Liver (tissue), 9 donors: ENCODE data around the gene MTG1. TPM values are rescaled to one million over a fixed set of nuclear protein-coding genes. Genes with fewer than 3 reads are reported as not detected.

Source experiments
- DNase-seq: peaks from one replicate; pipeline ENCODE4 v3.0.0-alpha.2; 2017; ENCODE audit warnings: low spot score
- H3K27ac ChIP-seq, 2 donors: one replicate each; pipeline ENCODE4 v1.7.0; 2013; ENCODE audit warnings: inconsistent platforms in 2 of 2, low read length in 2 of 2, control low read depth in 1 of 2, low read depth in 1 of 2, mild to moderate bottlenecking in 1 of 2
- H3K27me3 ChIP-seq, 4 donors: one replicate each; pipeline versions ENCODE4 v1.6.1 to v1.7.0; 2013; ENCODE audit warnings: low read length in 3 of 4, inconsistent platforms in 1 of 4, mild to moderate bottlenecking in 1 of 4, moderate library complexity in 1 of 4; ENCODE audit not compliant: control insufficient read depth in 4 of 4, insufficient read depth in 4 of 4
- H3K36me3 ChIP-seq, 4 donors: one replicate each; pipeline versions ENCODE4 v1.6.1 to v1.7.0; 2013; ENCODE audit warnings: low read length in 3 of 4, mild to moderate bottlenecking in 3 of 4, low read depth in 1 of 4, moderate library complexity in 1 of 4; ENCODE audit not compliant: control insufficient read depth in 4 of 4, insufficient read depth in 3 of 4
- H3K4me1 ChIP-seq, 4 donors: one replicate each; pipeline versions ENCODE4 v1.6.1 to v1.7.0; 2013; ENCODE audit warnings: low read length in 3 of 4, mild to moderate bottlenecking in 3 of 4, moderate library complexity in 1 of 4; ENCODE audit not compliant: control insufficient read depth in 4 of 4, insufficient read depth in 4 of 4
- H3K4me3 ChIP-seq, 3 donors: one replicate each; pipeline versions ENCODE4 v1.6.1 to v1.7.0; 2013; ENCODE audit warnings: low read length in 3 of 3, control low read depth in 1 of 3, low read depth in 1 of 3, mild to moderate bottlenecking in 1 of 3
- H3K9ac ChIP-seq, 2 donors: one replicate each; pipeline ENCODE4 v1.7.0; 2013; ENCODE audit warnings: low read length in 2 of 2, mild to moderate bottlenecking in 2 of 2, moderate library complexity in 2 of 2, control low read depth in 1 of 2, low read depth in 1 of 2
- H3K9me3 ChIP-seq, 4 donors: one replicate each; pipeline versions ENCODE4 v1.6.1 to v1.7.0; 2013; ENCODE audit warnings: low read length in 3 of 4; ENCODE audit not compliant: control insufficient read depth in 4 of 4
- ATF3 ChIP-seq: IDR thresholded peaks from 2 replicates; pipeline ENCODE4 v1.6.1; 2016; ENCODE audit warnings: antibody characterized with exemption
- CTCF ChIP-seq: fragments of 150-350 bp; IDR thresholded peaks from 2 replicates; pipeline ENCODE4 v1.5.1; 2017; ENCODE audit warnings: improper control_type of control experiment, low read depth, low read length; ENCODE audit not compliant: missing input control
- FOXA1 ChIP-seq: IDR thresholded peaks from 2 replicates; pipeline ENCODE4 v1.6.1; 2016; ENCODE audit warnings: antibody characterized with exemption
- FOXA2 ChIP-seq: IDR thresholded peaks from 2 replicates; pipeline ENCODE4 v1.6.1; 2016; ENCODE audit warnings: antibody characterized with exemption
- GABPA ChIP-seq, 2 donors: IDR thresholded peaks in 1 of 2; conservative IDR thresholded peaks in 1 of 2; 2 replicates each; pipeline ENCODE4 v1.6.1; 2016; ENCODE audit warnings: antibody characterized with exemption in 2 of 2, mild to moderate bottlenecking in 1 of 2, moderate library complexity in 1 of 2
- HNF4A ChIP-seq, 2 donors: conservative IDR thresholded peaks; 2 replicates each; pipeline ENCODE4 v1.6.1; 2016; ENCODE audit warnings: antibody characterized with exemption in 2 of 2, mild to moderate bottlenecking in 2 of 2
- HNF4G ChIP-seq: IDR thresholded peaks from 2 replicates; pipeline ENCODE4 v1.6.1; 2016; ENCODE audit warnings: antibody characterized with exemption
- JUND ChIP-seq, 2 donors: IDR thresholded peaks; 2 replicates each; pipeline ENCODE4 v1.6.1; 2016; ENCODE audit warnings: antibody characterized with exemption in 2 of 2
- MAX ChIP-seq: IDR thresholded peaks from 2 replicates; pipeline ENCODE4 v1.6.1; 2016; ENCODE audit warnings: antibody characterized with exemption
- NR2F2 ChIP-seq: IDR thresholded peaks from 2 replicates; pipeline ENCODE4 v1.6.1; 2016; ENCODE audit warnings: antibody characterized with exemption
- RAD21 ChIP-seq, 2 donors: IDR thresholded peaks; 2 replicates each; pipeline ENCODE4 v1.6.1; 2016; ENCODE audit warnings: antibody characterized with exemption in 2 of 2, mild to moderate bottlenecking in 2 of 2
- REST ChIP-seq: IDR thresholded peaks from 2 replicates; pipeline ENCODE4 v1.6.1; 2016; ENCODE audit warnings: antibody characterized with exemption, mild to moderate bottlenecking
- RXRA ChIP-seq, 2 donors: IDR thresholded peaks; 2 replicates each; pipeline ENCODE4 v1.6.1; 2017 to 2018; ENCODE audit warnings: antibody characterized with exemption in 2 of 2, mild to moderate bottlenecking in 1 of 2
- SP1 ChIP-seq: IDR thresholded peaks from 2 replicates; pipeline ENCODE4 v1.6.1; 2018; ENCODE audit warnings: antibody characterized with exemption, mild to moderate bottlenecking
- TAF1 ChIP-seq: conservative IDR thresholded peaks from 2 replicates; pipeline ENCODE4 v1.6.1; 2016; ENCODE audit warnings: antibody characterized with exemption, mild to moderate bottlenecking
- YY1 ChIP-seq: IDR thresholded peaks from 2 replicates; pipeline ENCODE4 v1.6.1; 2016; ENCODE audit warnings: antibody characterized with exemption, mild to moderate bottlenecking
- ZBTB33 ChIP-seq: IDR thresholded peaks from 2 replicates; pipeline ENCODE4 v1.6.1; 2016; ENCODE audit warnings: antibody characterized with exemption
- WGBS: extraction: QIAGEN DNeasy Blood & Tissue Kit; methylation state at CpG from one replicate; pipeline ENCODE4 v1.1.7; 2013; 5-methylcytosine and 5-hydroxymethylcytosine counted together
- polyA plus RNA-seq, 2 donors: library from polyadenylated mRNA; stranded (reverse) in 1 of 2; unstranded in 1 of 2; fragments of 200-250 nt in 1 of 2; fragments of >200 nt in 1 of 2; fragmentation: Nextera tagmentation in 1 of 2; extraction: Ambion mirVana in 1 of 2; gene quantifications; one replicate each; pipeline versions ENCODE4 v1.2.1 to v1.2.3, GENCODE V29; 2013 to 2015
- total RNA-seq, 2 donors: library from RNA; depleted of rRNA; stranded (reverse); fragments of >200 nt; gene quantifications; one replicate each; pipeline ENCODE4 v1.2.3, GENCODE V29; 2014
- donor health status: healthy.
- donor health status: healthy.
- donor health status: healthy.
- donor health status: healthy.
- donor health status: healthy.

The MTG1 gene
- total and polyA plus RNA-seq, 4 donors = 19.4 to 70.6 (median 38.2) TPM

- no peak for DNase-seq
- H3K4me3 ChIP-seq = no peak overlapping the region
- H3K9me3 ChIP-seq = no peaks in the 10 kb centered on the region
- TF ChIP-seq ATF3 = no peak
- no peak for TF ChIP-seq FOXA2
- TF ChIP-seq HNF4G = no peak
- no peak for TF ChIP-seq SP1
- no peak for TF ChIP-seq GABPA (IDR thresholded peaks at IDR 0.05 in 1 of 2, conservative IDR thresholded peaks at IDR 0.05 in 1 of 2)
- H3K36me3 ChIP-seq = no peaks in the 10 kb centered on the region
- peaks cover 0 to 2% (median 0%) of the 10 kb centered on the region in 4 donors for H3K27me3 ChIP-seq
- H3K9ac ChIP-seq = no peak overlapping the region
- WGBS = 69% methylated on average over 5 of the region's 5 CpGs
- no peak overlapping the region for H3K27ac ChIP-seq
- peaks cover 1 to 27% (median 16%) of the 10 kb centered on the region in 4 donors for H3K4me1 ChIP-seq
Observed at GRCh38 chr10:133344236-133344635, 49.7 kb upstream of the MTG1 start.

GRCh38 chr10:133346413-133346812, 47.5 kb upstream of the MTG1 start:
- no peak overlapping the region for H3K27ac ChIP-seq

More at GRCh38 chr10:133346413-133346812, 47.5 kb upstream of the MTG1 start:
- no peak for DNase-seq
- Histone ChIP-seq H3K4me1 (peaks cover 20 to 49% (median 33%) of the 10 kb centered on the region in 4 donors), H3K27me3 (no peaks in the 10 kb centered on the region), H3K9ac (no peak overlapping the region), H3K36me3 (no peaks in the 10 kb centered on the region), H3K9me3 (no peaks in the 10 kb centered on the region), H3K4me3 (no peak overlapping the region)
- TF ChIP-seq YY1 (no peak), GABPA (IDR thresholded peaks at IDR 0.05 in 1 of 2, conservative IDR thresholded peaks at IDR 0.05 in 1 of 2) (no peak), CTCF (no peak), FOXA2 (no peak), HNF4G (no peak), JUND (IDR thresholded peaks at IDR 0.05) (no peak), RXRA (IDR thresholded peaks at IDR 0.05) (no peak), ATF3 (no peak), REST (no peak), NR2F2 (no peak), SP1 (no peak), RAD21 (IDR thresholded peaks at IDR 0.05) (no peak), MAX (no peak), ZBTB33 (no peak), HNF4A (conservative IDR thresholded peaks at IDR 0.05) (no peak), FOXA1 (no peak), TAF1 (no peak)
- WGBS = 60% methylated on average over 11 of the region's 11 CpGs
